Medulla oblongata (tissue), 1 donor: Measurements from ENCODE around the gene COBLL1.
"Not testable (repeated sequence)": the region's sequence is repeated elsewhere in the genome, so short reads cannot be mapped to it uniquely, and the experiment has no call there.

Experiments used
- DNase-seq: peaks from one replicate; pipeline ENCODE4 v3.0.0-alpha.2; 2015; ENCODE audit errors: extremely low spot score

Gene COBLL1

GRCh38 chr2:164789968-164790367 lies 51.7 kb downstream of the COBLL1 start:
- no peak for DNase-seq

DNA sequence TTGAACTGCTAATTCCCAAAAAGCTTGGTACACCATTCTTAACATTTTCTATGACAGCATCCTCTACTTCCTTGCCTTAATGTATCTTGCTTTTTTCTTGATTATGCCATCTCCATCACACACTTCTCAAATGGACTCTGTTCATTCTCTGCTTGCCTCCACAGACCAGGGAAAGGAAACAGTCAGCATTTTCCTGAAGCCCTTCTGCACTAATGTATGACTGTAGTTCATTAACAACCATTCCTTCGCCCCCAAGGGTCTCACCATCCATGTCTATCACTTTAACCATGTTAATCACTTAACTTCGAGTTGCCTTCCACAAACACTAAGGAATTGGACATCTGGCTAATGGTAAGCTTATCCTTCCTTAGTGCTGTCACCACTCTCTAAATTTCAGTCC lies 54.8 kb downstream of the COBLL1 start:
- DNase-seq: no peak

GRCh38 chr2:164785457-164785856 lies 56.2 kb downstream of the COBLL1 start:
- DNase-seq: no peak

- no peak for DNase-seq
These were observed 57.2 kb downstream of the COBLL1 start for GRCh38 chr2:164784376-164784775.

DNA sequence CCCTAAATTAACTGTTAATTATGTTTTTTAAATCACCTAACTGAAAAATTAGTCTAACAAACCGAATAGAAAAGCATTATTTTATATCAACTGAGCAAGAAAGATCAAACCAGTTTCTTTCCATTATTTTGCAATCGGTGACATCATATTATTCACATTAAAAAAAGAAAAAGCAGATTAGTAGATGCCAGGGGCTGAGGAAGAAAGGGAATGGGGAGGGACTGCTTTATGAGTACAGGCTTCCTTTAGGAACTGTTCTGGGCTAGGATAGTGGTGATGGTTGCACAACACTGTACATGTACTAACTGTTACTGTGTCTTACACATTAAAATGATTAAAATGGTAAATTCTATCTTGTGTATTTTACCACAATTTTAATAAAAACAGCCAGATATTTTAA lies 59.3 kb downstream of the COBLL1 start:
- DNase-seq: no peak

- no peak for DNase-seq
These were observed 60.2 kb downstream of the COBLL1 start for GRCh38 chr2:164781394-164781793.

DNA sequence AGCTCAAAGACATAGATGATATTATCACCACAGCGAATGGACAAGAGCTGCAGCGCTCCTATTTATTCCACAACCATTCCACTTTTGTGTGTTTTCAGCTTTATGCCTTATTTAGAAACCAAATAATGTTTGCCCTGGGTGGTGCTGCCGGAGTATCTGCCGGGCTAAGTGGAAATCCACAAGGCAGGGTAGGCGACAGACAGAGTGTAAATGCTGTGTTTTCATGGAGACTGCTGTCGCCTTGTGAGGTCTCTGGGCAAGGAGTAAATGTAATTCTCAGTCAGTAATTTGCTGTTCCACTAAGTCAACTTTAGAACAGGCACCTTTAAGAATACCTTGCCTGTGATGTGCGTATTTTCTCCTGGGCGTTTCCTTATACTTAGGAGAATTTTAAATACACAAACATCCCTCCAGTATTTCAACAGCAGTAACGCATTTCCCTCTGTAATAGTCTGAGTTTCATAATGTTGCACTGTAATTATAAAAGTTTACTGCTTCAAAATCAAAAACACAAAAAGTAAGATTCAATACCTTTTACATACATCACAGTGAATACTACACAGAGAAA lies 60.9 kb downstream of the COBLL1 start:
- DNase-seq: no peak

- no peak for DNase-seq
These were observed 62.1 kb downstream of the COBLL1 start for GRCh38 chr2:164779383-164780057.

- DNase-seq: no peak
These were observed 62.9 kb downstream of the COBLL1 start for GRCh38 chr2:164778723-164779122.

DNA sequence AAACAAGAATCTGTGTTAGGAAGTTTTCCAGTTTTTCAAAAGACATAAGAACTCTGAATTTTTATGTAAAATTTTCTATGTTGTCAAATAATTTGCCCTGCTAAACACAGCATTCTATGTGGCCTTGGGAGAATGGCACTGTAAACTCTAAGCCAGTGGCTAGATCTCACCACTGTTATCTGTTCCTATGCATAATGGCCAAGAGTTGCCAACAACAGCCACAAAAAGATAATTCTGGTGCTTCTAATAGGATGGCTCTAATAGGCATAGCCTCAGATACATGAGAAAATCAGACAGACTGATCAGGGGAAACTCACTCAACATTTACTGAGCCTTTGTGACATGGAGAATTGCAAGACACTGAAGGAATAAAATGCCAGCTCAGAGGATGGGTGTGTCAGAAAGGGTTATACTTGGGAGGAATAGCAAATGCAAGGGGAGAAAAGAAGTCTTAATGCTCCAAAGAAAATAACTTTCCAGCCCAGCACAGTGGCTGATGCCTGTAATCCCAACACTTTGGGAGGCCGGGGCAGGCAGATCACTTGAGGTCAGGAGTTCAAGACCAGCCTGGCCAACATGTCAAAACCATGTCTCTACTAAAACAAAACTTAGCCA lies 63.7 kb downstream of the COBLL1 start:
- no peak for DNase-seq

- DNase-seq: no peak
These were observed 68.0 kb downstream of the COBLL1 start for GRCh38 chr2:164773635-164774034.

DNA sequence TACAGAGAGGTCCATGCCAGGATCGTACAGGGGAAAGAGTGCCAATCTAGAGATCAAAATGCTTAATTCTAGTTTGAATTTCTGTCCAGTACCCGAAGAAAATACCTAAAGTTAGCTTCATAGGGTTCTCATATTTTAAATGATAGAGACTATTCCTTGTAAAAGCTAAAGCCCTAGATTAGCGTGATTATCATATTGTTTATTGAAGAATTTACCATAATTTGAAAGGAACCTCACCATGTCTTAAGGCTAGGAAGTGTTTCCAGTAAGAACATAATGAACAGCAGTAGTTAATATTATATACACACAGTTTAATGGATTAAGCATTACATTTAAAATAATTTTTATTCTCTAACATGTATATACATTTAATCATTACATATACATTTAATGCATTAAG lies 68.5 kb downstream of the COBLL1 start:
- DNase-seq: no peak

DNA sequence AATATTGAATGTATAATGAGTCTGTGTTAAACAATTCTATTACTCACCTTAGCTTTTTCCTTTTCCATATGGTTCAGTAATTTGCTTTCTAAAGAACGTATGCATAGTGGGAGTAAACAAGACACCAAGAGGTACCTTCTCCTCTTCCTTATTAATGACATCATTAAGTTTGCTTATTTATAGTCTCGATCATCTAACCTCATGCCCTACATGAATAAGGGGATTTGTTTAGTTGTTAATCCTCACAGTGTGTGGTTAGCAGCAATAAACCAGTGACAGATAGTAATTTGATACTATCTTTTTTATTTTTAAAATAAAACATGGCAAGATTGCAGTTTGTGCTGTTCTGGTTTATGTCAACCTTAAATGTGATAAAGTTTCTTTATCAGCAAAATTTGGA lies 69.7 kb downstream of the COBLL1 start:
- DNase-seq: no peak

GRCh38 chr2:164770421-164770916 lies 71.2 kb downstream of the COBLL1 start:
- no peak for DNase-seq

DNA sequence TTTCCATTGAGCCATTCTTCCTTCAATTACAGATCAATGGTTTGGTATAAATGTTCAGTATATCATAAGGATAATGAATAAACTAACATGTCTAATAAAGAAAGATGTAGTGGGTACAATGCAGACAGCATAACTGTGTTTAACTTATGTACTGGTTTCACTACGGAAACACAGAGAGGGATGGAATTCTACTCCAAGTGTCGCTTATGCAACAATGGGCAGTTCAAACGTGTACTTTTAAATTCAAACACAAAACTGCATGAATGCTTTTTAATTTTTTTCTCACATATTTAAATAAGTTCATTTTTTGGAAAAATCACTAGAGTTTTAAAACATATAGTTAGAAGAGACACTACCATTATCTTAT lies 74.7 kb downstream of the COBLL1 start:
- no peak for DNase-seq

GRCh38 chr2:164766216-164766953 lies 75.2 kb downstream of the COBLL1 start:
- DNase-seq: no peak

DNA sequence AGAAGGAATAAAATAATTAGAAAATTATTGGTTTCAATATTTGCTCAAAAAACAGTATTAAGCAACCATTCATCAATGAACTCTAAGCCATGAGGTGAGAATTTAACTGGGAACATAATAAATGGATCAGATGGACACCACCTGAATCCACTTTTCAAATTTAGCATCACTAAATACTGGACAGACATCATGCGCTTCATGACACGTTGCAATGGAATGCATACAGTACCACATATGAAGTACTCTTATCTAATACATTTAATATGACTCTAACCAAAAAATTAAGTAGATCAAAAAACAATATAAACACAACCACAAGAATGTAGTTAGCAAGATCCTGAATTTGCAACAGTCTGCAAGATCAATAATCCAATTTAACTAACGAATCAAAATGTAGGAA lies 76.6 kb downstream of the COBLL1 start:
- DNase-seq: no peak

GRCh38 chr2:164764474-164764873 lies 77.1 kb downstream of the COBLL1 start:
- DNase-seq: no peak

GRCh38 chr2:164763431-164763830 lies 78.2 kb downstream of the COBLL1 start:
- no peak for DNase-seq

GRCh38 chr2:164761737-164762460 lies 79.7 kb downstream of the COBLL1 start:
- no peak for DNase-seq

GRCh38 chr2:164761201-164761600 lies 80.4 kb downstream of the COBLL1 start:
- not testable (repeated sequence) for DNase-seq

GRCh38 chr2:164760179-164760578 lies 81.4 kb downstream of the COBLL1 start:
- DNase-seq: no peak
